HL-60/S4 treated with retinoic acid at 250 ng/mL for 4 days and 3 days (cell line): ENCODE data around the gene SH3BGRL2.
"Not testable (repeated sequence)": the region's sequence is repeated elsewhere in the genome, so short reads cannot be mapped to it uniquely, and the experiment has no call there.

Experiments used
- in situ Hi-C: fragments of 300-500 bp; cut with MboI; formaldehyde crosslinking; loops from 2 replicates; pipeline ENCODE4 v1.7.0; 2022; ENCODE audit warnings: low sequenced_read_pairs

SH3BGRL2 gene

DNA sequence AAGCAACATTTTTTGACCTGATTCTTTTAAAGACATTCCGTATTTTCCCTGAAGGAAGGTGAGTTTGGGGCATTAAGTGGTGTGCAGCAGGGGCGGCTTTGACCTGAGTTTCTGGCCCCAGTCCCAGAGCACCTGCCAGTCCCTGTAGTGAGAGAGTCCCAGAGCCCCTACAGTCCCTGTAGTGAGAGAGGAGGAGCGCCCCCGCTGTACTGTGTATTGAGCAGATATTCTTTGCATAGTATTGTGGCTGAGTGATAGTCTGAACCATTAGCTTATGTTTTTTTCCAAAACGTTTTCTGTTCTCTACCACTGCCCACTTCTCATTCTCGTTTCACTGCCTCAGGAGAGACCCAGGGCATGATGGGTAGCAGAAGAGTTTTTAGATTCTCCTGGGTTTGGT, 17.2 kb upstream of the SH3BGRL2 start:
- in situ Hi-C loops, result no loop called here

DNA sequence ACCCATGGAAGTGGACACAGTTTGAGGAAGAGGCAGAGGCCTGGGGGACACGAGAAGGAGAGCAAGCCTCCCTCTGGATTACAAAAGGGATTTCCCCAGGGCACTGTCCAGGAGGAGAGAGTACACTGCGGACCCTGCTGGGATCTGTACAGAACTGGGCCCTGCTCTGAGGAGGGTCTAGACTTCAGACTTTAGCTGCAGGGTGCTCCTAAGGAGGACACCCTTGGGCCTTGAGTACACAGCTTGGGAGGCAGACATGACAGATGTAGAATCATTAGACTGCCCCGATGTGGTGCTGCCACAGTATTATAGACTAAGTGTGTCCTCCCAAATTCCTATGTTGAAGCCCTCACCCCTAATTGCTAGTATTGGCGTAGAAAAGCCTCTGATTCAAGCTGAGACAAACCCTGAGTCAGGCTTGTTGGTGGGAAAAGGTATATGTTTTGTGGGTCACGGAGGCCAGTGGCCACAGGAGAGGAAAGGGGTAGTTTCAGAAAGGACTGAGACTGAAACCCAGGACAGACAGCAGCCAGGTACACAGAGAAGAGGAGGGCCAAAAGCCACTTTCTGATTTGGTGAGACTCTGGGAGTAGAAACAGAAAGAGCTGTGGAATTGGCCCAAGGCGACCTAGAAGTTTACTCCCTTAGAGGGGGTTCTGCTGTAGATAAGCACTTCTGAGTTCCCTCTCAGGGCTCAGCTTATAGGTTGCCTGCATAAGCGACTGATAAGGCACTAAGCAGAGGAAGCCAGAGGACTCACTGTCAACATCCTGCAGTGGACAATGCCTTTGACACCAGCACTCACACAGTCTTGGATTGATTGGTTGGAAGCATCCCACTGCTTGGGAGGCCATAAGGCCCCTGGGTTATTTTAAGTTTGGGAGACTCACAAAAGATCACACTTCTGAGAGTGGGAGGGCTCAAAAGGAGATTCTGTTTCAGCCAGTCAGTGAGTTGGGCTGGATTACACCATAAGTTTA, 16.5 kb upstream of the SH3BGRL2 start:
- in situ Hi-C loops, result no loop called here

DNA sequence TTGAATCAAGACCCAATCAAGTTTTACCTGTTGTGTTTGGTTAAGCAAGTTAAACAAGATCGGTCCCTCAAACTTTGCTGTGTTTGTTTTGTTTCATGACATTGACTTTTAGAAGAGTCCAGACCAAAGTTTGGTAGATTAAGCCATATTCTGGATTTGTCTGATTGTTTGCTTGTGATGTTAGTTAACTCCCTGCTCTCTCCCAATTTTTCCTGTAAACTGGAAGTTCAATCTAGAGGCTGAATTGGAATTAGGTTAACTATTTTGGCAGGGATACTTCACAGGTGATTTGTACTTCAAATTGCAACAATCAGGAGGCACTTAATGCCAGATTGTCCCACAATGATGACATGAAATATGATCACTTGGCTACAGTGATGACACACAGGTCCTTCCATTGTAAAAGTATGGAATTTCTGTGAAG, 13.6 kb upstream of the SH3BGRL2 start:
- in situ Hi-C loops, result no loop called here

DNA sequence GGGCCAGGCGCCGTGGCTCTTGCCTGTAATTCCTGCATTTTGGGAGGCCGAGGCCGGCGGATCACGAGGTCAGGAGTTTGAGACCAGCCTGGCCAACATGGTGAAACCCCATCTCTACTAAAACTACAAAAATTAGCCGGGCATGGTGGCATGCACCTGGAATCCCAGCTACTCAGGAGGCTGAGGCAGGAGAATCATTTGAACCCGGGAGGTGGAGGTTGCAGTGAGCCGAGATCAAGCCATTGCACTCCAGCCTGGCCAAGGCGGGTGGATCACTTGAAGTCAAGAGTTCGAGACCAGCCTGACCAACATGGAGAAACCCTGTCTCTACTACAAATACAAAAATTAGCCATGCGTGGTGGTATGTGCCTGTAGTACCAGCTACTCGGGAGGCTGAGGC, 12.7 kb upstream of the SH3BGRL2 start:
- in situ Hi-C loops, result not testable (repeated sequence)

DNA sequence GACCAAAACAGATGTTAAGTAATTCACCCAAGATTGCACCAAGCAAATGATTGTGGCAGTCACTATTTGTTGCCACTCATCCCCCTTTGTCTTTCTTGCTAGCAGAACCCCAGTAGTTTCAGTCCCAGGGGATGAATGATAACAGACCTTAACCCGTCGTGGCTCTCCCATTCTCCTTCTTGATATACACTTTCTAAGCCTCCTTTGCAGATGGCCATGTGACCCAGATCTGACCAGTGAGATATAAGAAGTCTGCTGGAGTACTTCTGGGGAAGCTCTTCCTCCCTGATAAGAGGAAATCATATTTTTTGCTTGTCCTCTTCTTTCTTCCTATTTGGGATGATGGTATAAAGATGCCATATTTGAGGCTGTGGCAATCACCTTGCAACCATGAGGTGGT, 9.6 kb upstream of the SH3BGRL2 start:
- in situ Hi-C loops, result no loop called here

DNA sequence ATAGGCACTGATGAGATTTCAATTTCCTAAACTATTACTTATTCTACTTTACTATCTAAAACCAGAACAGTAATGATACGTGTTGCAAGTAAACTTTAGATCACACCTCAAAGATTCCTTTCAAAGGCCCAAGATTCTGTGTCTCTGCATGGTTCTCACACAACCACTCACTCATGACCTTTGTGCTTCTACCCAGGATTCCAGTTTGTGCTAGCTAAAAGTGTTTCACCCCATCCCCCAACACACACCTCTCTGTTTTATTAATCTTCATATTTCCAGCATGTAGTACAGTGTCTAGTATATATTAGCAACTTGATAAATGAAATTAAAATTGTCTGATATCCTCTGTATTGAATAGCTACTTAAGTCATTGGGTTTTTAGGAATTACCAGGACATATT, 8.8 kb upstream of the SH3BGRL2 start:
- in situ Hi-C loops, result no loop called here

DNA sequence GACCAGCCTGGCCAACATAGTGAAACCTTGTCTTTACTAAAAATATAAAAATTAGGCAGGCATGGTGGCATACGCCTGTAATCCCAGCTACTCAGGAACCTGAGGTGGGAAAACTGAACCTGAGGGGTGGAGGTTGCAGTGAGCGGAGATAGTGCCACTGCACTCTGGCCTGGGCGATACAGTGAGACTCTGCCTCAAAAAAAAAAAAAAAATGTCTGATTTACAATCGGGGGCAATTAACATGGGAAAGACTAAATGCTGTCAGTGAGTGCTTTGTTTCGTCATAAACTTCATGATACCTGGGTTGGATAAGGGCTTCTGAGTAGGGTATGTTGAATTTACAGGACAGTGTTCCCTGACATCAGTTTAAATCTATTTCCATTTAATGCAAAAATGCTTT, 8.0 kb upstream of the SH3BGRL2 start:
- in situ Hi-C loops, result no loop called here

DNA sequence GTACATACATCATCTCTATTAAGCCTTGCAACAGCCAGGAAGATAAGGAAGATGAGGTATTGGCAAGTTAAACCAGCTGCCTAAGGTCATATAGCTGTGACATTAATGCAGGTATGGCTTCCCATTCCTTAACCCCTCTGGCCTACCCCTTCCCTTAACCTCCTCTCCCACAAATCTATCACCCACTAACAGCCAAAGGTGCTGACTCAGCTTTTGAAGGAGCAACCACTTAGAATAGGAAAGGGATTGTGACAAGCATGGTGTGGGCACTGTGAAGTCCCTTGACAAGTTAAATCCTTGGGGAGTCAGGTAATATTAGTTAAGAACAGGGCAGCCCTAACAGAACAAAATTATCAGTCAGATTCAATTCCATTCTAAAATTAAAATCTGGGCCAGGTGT, 5.4 kb upstream of the SH3BGRL2 start:
- in situ Hi-C loops, result no loop called here

DNA sequence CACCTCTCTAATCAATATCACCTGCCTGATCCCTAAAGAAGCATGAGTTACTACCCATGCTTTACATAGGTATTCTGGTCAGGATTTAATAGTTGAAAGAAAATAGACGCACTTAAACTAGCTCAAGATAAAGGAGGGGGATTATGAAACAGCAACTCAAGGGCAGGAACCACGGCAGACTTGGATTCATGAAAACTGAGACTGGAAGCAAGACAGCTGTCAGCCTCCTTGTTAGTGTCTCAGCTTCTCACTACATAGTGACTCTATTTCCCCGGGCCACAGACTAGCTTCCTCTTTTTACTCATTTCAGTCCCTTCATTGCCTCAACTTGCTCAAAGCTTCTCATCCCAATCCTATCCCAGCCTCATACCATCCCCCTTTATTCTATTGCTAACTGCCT, 4.3 kb upstream of the SH3BGRL2 start:
- in situ Hi-C loops, result no loop called here

DNA sequence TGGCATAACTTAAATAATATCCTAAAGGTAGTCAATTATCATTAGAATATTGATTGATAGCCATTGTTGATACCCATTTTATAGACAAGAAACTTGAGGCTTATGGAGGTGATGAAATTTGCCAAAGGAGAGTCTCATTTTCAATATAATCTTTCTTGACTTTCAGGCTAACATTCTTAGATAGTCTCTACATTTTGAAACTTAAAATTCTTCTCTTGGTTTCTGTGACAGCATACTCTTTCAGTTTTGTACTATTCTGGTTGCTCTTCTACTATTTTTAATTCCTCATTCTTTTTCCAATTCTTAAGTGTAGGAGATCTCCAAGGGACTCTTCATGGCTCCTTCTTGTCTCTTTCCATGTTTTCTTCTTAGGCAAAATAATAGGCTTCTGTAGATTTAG, 3.7 kb upstream of the SH3BGRL2 start:
- in situ Hi-C loops, result no loop called here

DNA sequence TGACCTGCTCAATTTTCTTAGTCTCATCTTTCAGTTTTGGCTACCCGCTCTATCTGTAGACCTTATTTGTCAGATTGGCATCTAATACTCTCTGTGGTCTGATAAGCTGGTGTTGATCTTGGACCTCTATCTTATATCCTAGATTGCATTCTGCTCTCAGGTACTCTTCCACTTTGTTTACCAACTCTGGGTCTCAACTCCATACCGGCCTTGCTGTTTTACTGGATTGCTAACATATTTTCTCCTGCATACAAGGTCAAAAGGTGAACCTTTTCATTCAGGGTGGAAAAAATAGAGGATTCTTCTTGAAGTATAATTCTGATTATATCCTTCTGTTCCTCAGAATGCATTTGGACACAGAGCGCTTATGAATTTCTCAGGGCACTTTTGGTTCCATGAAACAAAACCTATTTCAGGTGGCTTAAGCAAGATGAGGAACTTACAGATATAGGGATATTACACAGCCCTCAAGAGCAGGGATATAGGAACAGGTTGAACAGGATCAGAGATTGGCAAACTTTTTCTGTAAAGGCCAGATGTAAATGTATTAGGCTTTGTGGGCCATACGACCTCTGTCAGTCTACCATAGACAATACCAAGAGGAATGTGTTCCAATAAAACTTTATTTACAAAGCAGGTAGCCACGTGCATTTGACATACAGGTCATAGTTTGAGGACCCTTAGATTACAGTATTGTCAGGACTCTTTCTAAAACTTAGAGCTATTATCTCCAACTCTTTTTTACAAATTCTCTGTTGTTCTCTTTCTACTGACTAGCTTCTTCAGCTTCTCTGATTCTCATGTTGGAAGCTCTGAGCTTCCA, 2.5 kb upstream of the SH3BGRL2 start:
- in situ Hi-C loops, result no loop called here

DNA sequence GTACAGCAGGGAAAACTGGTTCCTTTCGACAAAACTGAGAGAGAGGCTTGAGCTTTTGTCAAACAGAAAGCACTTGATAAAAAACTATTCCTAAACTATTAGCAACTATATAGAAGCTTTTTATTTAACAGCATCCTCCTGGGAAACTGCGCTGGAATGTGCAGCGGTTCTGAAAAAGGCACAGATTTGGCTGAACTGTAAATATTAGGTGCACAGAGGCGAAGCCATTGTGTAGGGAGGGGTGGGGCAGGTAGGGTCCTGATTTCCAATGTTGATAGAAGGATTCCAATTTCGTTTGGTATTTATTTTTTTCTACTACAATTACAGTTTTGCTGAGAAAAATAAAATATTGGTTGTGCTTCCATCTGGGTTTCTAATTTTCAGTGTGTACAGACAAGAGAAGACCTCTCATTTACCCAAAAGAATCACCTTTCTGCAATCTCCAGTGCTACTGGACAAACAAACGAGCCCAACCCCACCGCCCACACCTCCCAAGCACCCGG, 698 bp upstream of the SH3BGRL2 start:
- in situ Hi-C loops, result no loop called here

DNA sequence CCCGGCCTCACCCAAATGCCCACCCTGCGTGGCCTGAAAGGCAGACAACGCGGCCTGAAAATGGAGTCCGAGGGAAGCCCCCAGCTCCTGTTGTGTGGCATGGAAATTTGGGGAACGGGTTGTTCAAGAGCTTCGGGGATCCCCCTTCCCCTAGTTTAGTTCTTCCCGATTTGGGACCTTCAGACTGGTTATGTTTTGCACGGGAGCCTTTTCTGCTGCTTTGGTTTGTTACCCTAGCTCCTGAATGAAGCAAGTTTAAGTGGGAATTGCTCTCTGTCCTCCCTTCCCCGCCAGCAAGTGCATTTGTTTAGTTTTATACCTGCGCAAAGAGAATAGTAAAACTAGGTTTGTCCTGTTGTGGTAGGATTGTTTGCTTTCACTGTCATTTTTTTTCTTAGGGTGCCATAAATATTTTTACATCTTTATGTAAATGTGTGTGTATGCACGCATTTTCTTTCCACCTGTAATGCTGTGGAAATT, 604 bp downstream of the SH3BGRL2 start:
- in situ Hi-C loops, result no loop called here

DNA sequence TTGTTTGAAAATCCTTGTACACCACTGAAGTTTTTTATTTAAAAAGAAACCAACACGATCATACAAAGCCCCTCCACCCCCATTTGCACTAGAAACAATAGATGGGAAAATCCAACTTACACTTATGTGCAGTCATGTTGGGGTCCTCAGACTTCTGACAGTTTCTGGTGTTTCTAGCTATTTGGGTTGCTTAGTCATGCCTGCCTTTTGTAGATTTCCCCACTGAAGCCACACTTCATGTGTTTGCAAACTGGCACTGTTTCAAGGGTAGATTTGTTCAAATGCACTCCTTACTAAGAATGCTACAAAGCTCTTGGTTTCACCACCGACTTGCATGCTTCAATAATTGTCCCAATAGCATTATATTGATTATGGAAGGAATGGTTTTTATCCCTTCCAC, 1.5 kb downstream of the SH3BGRL2 start:
- in situ Hi-C loops, result no loop called here

DNA sequence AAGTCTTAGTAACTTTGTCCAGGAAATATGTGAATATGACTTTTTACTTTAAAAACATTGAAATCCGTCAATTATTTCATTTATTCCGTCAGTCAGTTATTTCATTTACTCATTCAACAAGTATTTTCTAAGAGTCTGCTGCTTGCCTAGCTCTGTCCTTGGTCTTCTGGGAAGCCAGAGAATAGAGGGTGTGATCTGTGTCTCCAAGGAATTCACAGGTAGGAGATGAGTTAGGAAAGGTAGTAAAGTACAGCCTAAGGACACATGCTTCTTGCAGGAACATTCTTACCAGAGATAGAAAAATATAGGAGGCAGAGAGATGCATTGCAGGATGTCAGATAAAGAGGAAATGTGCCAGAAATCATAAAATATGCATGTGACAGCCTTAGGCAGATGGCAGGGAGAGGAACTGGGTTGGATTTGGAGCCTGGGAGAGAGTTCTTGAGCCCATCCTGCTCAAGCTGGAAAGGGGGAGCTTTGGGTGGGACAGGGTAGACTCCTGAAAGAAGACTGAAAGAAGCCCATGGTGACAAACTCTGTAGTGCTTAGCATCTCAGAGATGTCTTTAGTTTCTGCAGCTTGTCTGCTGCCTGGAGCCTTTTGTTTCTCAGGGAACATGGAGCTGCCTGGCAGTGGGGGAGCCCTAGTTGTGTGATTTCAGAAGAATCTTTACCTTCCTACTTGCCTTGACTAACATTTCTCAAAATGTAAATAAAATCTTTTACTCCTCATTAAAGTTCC, 3.5 kb downstream of the SH3BGRL2 start:
- in situ Hi-C loops, result no loop called here

DNA sequence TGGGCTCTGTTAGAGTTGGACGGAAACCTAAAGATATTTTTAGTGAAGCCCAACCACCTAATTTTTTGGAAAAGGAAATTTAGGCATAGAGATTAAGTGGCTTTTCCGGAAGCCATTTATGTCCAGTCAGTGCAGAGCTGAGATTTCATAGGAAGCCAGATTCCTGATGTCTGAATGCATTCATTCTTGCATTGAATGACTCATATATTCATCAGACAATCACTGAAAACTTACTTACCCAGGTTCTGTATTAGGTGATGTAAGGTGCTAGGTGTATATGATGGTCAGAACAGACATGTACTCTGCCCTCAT, 4.1 kb downstream of the SH3BGRL2 start:
- in situ Hi-C loops, result no loop called here

DNA sequence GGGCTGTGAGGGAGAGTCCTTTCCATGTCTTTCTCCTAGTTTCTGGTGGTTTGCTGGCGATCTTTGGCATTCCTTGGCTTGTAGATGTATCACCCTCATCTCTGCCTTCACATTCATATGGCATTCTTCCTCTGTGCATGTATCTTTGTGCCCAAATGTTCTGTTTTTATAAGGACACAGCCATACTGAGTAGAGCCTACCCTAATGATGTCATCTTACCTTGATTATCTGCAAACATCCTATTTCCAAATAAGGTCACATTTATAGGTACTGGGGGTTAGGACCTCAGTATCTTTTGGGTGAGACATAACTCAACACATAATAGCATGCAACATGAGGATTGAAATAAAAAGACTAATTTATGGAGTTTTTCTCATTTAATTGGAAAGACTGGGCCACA, 5.5 kb downstream of the SH3BGRL2 start:
- in situ Hi-C loops, result no loop called here

DNA sequence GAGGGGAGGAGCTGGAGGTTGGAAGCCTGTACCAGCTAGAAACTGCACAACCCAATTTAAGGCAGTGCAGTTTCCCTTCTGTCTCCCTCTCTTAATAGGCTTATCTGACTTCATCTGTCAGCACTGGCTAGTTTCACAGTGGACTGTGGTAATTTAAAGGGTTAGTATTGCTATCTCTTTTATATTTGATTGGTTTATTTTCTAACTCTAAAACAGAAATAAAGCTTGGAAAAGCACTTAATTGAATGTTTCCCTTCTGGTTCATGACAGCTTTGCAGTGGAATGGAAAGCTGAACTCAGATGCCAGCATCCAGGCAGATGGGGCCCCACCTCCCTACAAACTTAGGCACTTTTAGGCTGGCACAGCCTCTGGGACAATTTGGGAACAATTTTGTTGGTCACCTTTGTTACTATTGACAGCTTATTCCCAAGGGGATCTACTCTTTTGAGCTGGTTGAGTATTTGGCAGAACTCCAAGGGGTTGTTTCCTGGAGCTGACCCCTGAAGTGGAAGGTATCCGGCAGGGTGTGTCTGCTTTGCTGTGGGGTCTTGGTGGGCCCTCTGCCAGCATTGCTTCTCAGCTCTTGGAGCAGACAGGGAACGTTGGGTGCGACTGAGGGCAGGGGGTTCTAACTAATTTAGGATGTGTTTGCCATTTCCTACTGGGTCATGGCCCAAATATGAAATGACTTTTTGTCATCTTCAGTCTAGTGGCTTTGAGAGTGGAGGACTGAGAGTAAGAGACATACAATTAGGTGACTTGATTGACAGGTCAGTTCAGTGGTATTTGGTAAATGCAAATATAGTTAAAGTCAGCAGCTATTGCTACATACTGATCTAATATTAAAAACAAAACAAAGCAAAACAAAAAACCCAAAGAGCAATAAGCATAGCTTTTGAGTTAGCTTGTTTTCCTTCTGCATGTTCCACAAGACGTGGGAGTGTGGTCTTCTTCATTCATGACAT, 9.3 kb downstream of the SH3BGRL2 start:
- in situ Hi-C loops, result no loop called here

DNA sequence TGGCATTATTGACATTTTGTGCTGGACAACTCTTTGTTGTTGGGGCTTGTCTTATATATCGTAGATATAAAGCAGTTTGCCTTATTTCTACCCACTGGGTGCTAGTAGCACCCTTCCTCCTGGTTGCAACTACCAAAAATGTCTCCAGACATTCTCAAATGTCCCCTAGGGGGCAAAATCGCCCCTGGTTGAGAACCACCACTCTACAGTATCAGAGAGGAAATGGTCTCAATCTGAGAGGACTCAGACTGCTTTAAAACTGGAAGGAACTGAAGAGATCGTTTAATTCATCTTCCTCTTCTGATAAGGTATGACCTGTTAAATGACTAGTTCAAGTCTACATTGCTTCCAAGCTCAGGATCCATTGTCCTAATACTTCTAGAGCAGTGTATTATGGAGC, 14.9 kb downstream of the SH3BGRL2 start:
- in situ Hi-C loops, result no loop called here

DNA sequence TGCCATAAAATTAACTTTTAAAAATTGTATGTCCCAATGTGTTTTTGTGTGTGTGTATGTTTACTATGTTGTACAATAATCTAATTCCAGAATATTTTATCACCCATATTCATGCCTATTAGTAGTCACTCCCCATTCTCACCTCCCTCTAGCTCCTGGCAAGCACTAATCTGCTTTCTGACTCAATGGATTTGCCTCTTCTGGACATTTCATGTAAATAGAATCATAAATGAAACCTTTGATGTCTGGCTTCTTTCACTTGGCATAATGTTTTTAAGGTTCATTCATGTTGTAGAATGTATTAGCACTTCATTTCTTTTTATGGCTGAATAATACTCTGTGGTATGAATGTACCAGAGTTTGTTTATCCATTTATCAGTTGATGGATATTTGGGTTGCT, 15.4 kb downstream of the SH3BGRL2 start:
- in situ Hi-C loops, result no loop called here
